HCT116 (cell line): ENCODE data around the gene KRTAP16-1. TPM values are rescaled to one million over a fixed set of nuclear protein-coding genes. Genes with fewer than 3 reads are reported as not detected.
A peak's percentile ranks its signal among the peaks of the same experiment; 100 is the strongest.

Experiments used
- ATAC-seq: fragments of 200-7000 bp; cut with Tn5 transposase; 2 replicates; pipeline ENCODE4 v1.9.1; 2020; ENCODE audit warnings: mild to moderate bottlenecking, moderate library complexity
- BruUV-seq: library from RNA; stranded (reverse); fragments of 400-500 nt; replicated peaks from 2 replicates; lab custom pipeline; 2021; lab: Mats Ljungman, UMichigan
- CTCF ChIA-PET: fragments of 300-600 bp; sonication (Branson Sonifier 250); formaldehyde crosslinking; loops from one replicate; lab custom pipeline; 2021; ENCODE audit warnings: antibody characterized with exemption; lab: Charles Lee
- POLR2A ChIA-PET: fragments of 300-600, 350-600 bp; sonication (Branson Sonifier 250); formaldehyde crosslinking; loops from one replicate; lab custom pipeline; 2021; ENCODE audit warnings: antibody characterized with exemption; lab: Charles Lee
- RAD21 ChIA-PET, 2 experiments: fragments of 300-600 bp; sonication (Branson Sonifier 250); formaldehyde crosslinking; loops; one replicate each; lab custom pipeline; 2023; ENCODE audit warnings: low total read pairs in 2 of 2; ENCODE audit not compliant: uncharacterized antibody in 2 of 2, unreplicated experiment in 2 of 2, low non-redundant PET in 1 of 2; lab: Charles Lee
- DNase-seq: peaks from one replicate; pipeline ENCODE4 v3.0.0-alpha.2; 2010; ENCODE audit warnings: low read depth, low spot score
- H2AFZ ChIP-seq: fragments of 200-600 bp; shearing (Covaris generic), sonication (generic); 2 replicates; pipeline ENCODE4 v1.6.1; 2017; ENCODE audit warnings: low read depth, mixed run types, mixed read lengths, antibody characterized with exemption, low read length; ENCODE audit not compliant: poor library complexity, severe bottlenecking
- H3K27ac ChIP-seq: 2 replicates; pipeline ENCODE4 v1.5.1; 2012; ENCODE audit warnings: low read depth, low read length
- H3K27me3 ChIP-seq: fragments of 200-600 bp; sonication (generic); 2 replicates; pipeline ENCODE4 v1.6.1; 2016; ENCODE audit warnings: mixed run types, low read length, mixed read lengths; ENCODE audit not compliant: insufficient read depth
- H3K36me3 ChIP-seq, 2 experiments: fragments of 200-500 bp in 1 of 2; fragments of 200-600 bp in 1 of 2; sonication (Bioruptor generic) in 1 of 2; sonication (generic) in 1 of 2; 2 replicates each; pipeline versions ENCODE4 v1.5.1 to v1.6.1; 2014 to 2016; ENCODE audit warnings: low read length in 2 of 2, inconsistent platforms in 1 of 2, mixed read lengths in 1 of 2, mixed run types in 1 of 2; ENCODE audit not compliant: insufficient read depth in 2 of 2, control insufficient read depth in 1 of 2
- H3K4me1 ChIP-seq, 2 experiments: fragments of 200-600 bp in 1 of 2; sonication (generic) in 1 of 2; 2 replicates each; pipeline versions ENCODE4 v1.5.1 to v1.6.1; 2012 to 2017; ENCODE audit warnings: low read length in 2 of 2, inconsistent platforms in 1 of 2, mild to moderate bottlenecking in 1 of 2, mixed read lengths in 1 of 2, mixed run types in 1 of 2, moderate library complexity in 1 of 2; ENCODE audit not compliant: insufficient read depth in 2 of 2, control insufficient read depth in 1 of 2
- H3K4me2 ChIP-seq: fragments of 200-600 bp; sonication (generic); 2 replicates; pipeline ENCODE4 v1.6.1; 2017; ENCODE audit warnings: mixed run types, low read length, mixed read lengths
- H3K4me3 ChIP-seq, 2 experiments: fragments of 200-600 bp in 1 of 2; sonication (generic) in 1 of 2; replicated peaks in 1 of 2; 2 replicates each; pipeline ENCODE4 v1.5.1; 2011 to 2016; ENCODE audit warnings: low read length in 2 of 2, control low read depth in 1 of 2, low read depth in 1 of 2, mild to moderate bottlenecking in 1 of 2, mixed read lengths in 1 of 2, mixed run types in 1 of 2
- H3K79me2 ChIP-seq: fragments of 200-600 bp; sonication (generic); 2 replicates; pipeline ENCODE4 v1.6.1; 2017; ENCODE audit warnings: mild to moderate bottlenecking, mixed run types, low read length, moderate library complexity, mixed read lengths; ENCODE audit not compliant: insufficient read depth
- H3K9ac ChIP-seq: fragments of 200-600 bp; sonication (generic); 2 replicates; pipeline ENCODE4 v1.6.1; 2016; ENCODE audit warnings: low read length, mixed read lengths
- H3K9me2 ChIP-seq: fragments of 200-600 bp; sonication (generic), shearing (Covaris generic); 2 replicates; pipeline ENCODE4 v1.6.1; 2017; ENCODE audit warnings: mixed run types, mild to moderate bottlenecking, moderate library complexity; ENCODE audit not compliant: insufficient read depth
- H3K9me3 ChIP-seq, 2 experiments: fragments of 200-500 bp in 1 of 2; fragments of 200-600 bp in 1 of 2; sonication (Bioruptor generic) in 1 of 2; sonication (generic) in 1 of 2; 2 replicates each; pipeline ENCODE4 v1.6.1; 2014 to 2017; ENCODE audit warnings: low read length in 2 of 2, mixed read lengths in 2 of 2, inconsistent platforms in 1 of 2, low read depth in 1 of 2, mild to moderate bottlenecking in 1 of 2, mixed run types in 1 of 2, moderate library complexity in 1 of 2; ENCODE audit not compliant: control insufficient read depth in 1 of 2, insufficient read depth in 1 of 2
- H4K20me1 ChIP-seq: fragments of 200-600 bp; sonication (generic), shearing (Covaris generic); 2 replicates; pipeline ENCODE4 v1.6.1; 2017; ENCODE audit warnings: mixed run types, mild to moderate bottlenecking, moderate library complexity; ENCODE audit not compliant: insufficient read depth
- CBX3 ChIP-seq: IDR thresholded peaks from 2 replicates; pipeline ENCODE4 v1.6.1; 2012; ENCODE audit warnings: low read depth
- ELF1 ChIP-seq: IDR thresholded peaks from 2 replicates; pipeline ENCODE4 v1.6.1; 2012; ENCODE audit warnings: low read depth, borderline replicate concordance
- FOSL1 ChIP-seq: IDR thresholded peaks from 2 replicates; pipeline ENCODE4 v1.6.1; 2012; ENCODE audit warnings: low read depth
- POLR2A ChIP-seq: IDR thresholded peaks from 2 replicates; pipeline ENCODE4 v1.7.0; 2011; ENCODE audit warnings: borderline replicate concordance; ENCODE audit not compliant: insufficient read depth, insufficient read length; ENCODE audit errors: extremely low read depth
- POLR2AphosphoS5 ChIP-seq: IDR thresholded peaks from 2 replicates; pipeline ENCODE4 v1.6.1; 2011; ENCODE audit warnings: mild to moderate bottlenecking, low read depth, low read length, moderate library complexity
- RAD21 ChIP-seq: IDR thresholded peaks from 2 replicates; pipeline ENCODE4 v1.6.1; 2012; ENCODE audit warnings: low read depth, mild to moderate bottlenecking
- SIN3A ChIP-seq: IDR thresholded peaks from 2 replicates; pipeline ENCODE4 v1.6.1; 2012; ENCODE audit warnings: low read depth
- SRF ChIP-seq: IDR thresholded peaks from 2 replicates; pipeline ENCODE4 v1.6.1; 2012; ENCODE audit warnings: low read depth
- ZFX ChIP-seq: fragments of 450-650 bp; IDR thresholded peaks from 2 replicates; pipeline ENCODE4 v1.6.1; 2017
- ZNF274 ChIP-seq: fragments of 200-500 bp; sonication (Bioruptor generic); IDR thresholded peaks from 2 replicates; pipeline ENCODE4 v1.6.1; 2014; ENCODE audit warnings: mild to moderate bottlenecking, low read depth, low read length, inconsistent platforms
- intact Hi-C: fragments of 100-400 bp; cut with micrococcal nuclease; formaldehyde crosslinking; loops from 2 replicates; pipeline ENCODE4 v1.10.0; 2022
- total RNA-seq: library from RNA; stranded (reverse); gene quantifications from one replicate; pipeline ENCODE4 v1.2.1, GENCODE V29; 2021; ENCODE audit not compliant: unreplicated experiment
- TF ChIP-seq, protein P1 (sequence below), 3 experiments: fragments of 200-600 bp in 1 of 3; sonication (generic) in 1 of 3; IDR thresholded peaks in 2 of 3; conservative IDR thresholded peaks in 1 of 3; 2 replicates each; pipeline ENCODE4 v1.5.1; 2012 to 2017; ENCODE audit warnings: low read depth in 2 of 3, low read length in 2 of 3, antibody characterized with exemption in 1 of 3, borderline replicate concordance in 1 of 3, control low read depth in 1 of 3, mild to moderate bottlenecking in 1 of 3, mixed read lengths in 1 of 3, mixed run types in 1 of 3, moderate library complexity in 1 of 3; ENCODE audit not compliant: insufficient read depth in 1 of 3
- TF ChIP-seq, protein P2 (sequence below): IDR thresholded peaks from 2 replicates; pipeline ENCODE4 v1.6.1; 2012

KRTAP16-1 gene
- total RNA-seq, 1 experiment from 2014 or later, result not detected

DNA sequence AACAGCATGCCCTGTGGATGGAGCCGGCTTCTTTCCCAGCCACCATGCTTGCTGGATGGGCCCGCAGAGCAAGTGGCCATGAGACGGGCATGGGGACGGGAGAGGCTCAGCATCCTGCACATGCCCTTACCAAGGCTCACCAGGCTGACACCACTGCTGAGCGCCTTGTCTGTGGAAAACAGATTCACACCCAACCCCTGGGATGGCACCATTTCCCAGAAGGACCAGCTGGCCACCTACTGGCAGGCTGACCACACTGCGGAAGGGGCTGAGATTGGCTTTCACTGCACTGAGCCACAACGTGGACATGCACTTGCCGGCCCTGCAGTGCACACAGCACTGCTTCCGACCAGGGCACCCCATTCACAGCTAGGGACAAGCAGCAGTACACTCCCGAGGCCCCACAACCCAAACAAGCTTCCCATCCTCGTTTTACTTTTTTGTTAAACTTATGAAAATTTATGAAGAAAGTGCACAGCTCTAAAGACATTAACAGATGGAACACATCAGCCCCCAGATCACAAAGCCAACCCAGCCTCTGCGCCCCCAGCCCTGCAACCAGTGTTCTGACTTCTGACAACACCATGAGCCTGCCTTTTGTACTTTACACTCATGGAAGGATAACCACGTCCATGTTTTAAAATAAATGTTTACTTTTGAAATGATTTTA is 20.3 kb upstream of the KRTAP16-1 start:
- ChIA-PET POLR2A (interaction anchor here (0.8 kb wide), 1 partner anchor 170 kb away, joined by 3 read pairs; no protein-coding TSS in a partner anchor), CTCF (interaction anchor here (0.7 to 2.0 kb wide), 12 partner anchors 12 to 526 kb away, joined by 3 to 8 read pairs (median 4); partner anchors contain the start of genes KRT33A and KRT36), RAD21 (interaction anchor here (0.6 kb wide), 2 partner anchors 334 to 341 kb away, joined by 3 to 4 read pairs; no protein-coding TSS in a partner anchor)
- BruUV-seq, result no TSS peak
- no peaks in the 10 kb centered on the region for H3K79me2 ChIP-seq
- no peak overlapping the region for H3K9ac ChIP-seq
- DNase-seq (peak; percentile 40), ATAC-seq (peak; percentile 90)
- H3K36me3 ChIP-seq, result no peaks in the 10 kb centered on the region
- H2AFZ ChIP-seq, result peak overlapping the region; percentile 56
- H3K4me2 ChIP-seq, result no peak overlapping the region
- intact Hi-C loops, result loop anchor here (1.0 to 10.0 kb wide), 3 partner anchors 420 to 705 kb away; no protein-coding TSS in a partner anchor
- no peaks in the 10 kb centered on the region for H3K27me3 ChIP-seq
- no peak overlapping the region for H3K4me3 ChIP-seq
- H3K4me1 ChIP-seq, result peaks cover 3 to 21% of the 10 kb centered on the region in 2 experiments; a peak in 3 of 4 replicates
- H3K27ac ChIP-seq, result peak overlapping the region; percentile 46; the same call in 1 of the 2 replicates
- peaks cover 0 to 12% of the 10 kb centered on the region in 2 experiments; a peak in 1 of 4 replicates for H3K9me3 ChIP-seq
- TF ChIP-seq ZFX (no peak), CBX3 (peak; percentile 97), POLR2A (no peak), POLR2AphosphoS5 (0 out of 2 replicates have a peak, but pooled peaks have one; percentile 22), SRF (no peak), RAD21 (peak; percentile 90), SIN3A (no peak), ZNF274 (no peak), FOSL1 (no peak), ELF1 (no peak)
- TF ChIP-seq, protein P1, sequence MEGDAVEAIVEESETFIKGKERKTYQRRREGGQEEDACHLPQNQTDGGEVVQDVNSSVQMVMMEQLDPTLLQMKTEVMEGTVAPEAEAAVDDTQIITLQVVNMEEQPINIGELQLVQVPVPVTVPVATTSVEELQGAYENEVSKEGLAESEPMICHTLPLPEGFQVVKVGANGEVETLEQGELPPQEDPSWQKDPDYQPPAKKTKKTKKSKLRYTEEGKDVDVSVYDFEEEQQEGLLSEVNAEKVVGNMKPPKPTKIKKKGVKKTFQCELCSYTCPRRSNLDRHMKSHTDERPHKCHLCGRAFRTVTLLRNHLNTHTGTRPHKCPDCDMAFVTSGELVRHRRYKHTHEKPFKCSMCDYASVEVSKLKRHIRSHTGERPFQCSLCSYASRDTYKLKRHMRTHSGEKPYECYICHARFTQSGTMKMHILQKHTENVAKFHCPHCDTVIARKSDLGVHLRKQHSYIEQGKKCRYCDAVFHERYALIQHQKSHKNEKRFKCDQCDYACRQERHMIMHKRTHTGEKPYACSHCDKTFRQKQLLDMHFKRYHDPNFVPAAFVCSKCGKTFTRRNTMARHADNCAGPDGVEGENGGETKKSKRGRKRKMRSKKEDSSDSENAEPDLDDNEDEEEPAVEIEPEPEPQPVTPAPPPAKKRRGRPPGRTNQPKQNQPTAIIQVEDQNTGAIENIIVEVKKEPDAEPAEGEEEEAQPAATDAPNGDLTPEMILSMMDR (IDR thresholded peaks at IDR 0.05 in 2 of 3, conservative IDR thresholded peaks at IDR 0.05 in 1 of 3; ENCODE audit: borderline replicate concordance in 1 of 3, insufficient read depth in 1 of 3, low read depth in 2 of 3, low read length in 2 of 3), result peak; percentile 59 to 93 (median 82); a peak in 5 of 6 replicates
- TF ChIP-seq, protein P2, sequence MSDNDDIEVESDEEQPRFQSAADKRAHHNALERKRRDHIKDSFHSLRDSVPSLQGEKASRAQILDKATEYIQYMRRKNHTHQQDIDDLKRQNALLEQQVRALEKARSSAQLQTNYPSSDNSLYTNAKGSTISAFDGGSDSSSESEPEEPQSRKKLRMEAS, result peak; percentile 73
- H4K20me1 ChIP-seq, result no peaks in the 10 kb centered on the region
- no peaks in the 10 kb centered on the region for H3K9me2 ChIP-seq
